ENCODE results near the gene INS. TPM values are rescaled to one million over a fixed set of nuclear protein-coding genes. Genes with fewer than 3 reads are reported as not detected.

The INS gene
- total RNA-seq, 1 experiment from 2014 or later = not detected

GRCh38 chr11:2122907-2123627 is 37.9 kb downstream of the INS start:
- Histone ChIP-seq H4K20me1 (ENCODE audit: control insufficient read depth, insufficient read depth, insufficient read length) (no peaks in the 10 kb centered on the region), H3K14ac (ENCODE audit: insufficient read depth, low read length) (no peak overlapping the region), H3K27me3 (ENCODE audit: insufficient read depth, low read length) (no peaks in the 10 kb centered on the region), H2BK20ac (ENCODE audit: low read depth, low read length, poor library complexity, severe bottlenecking) (no peak overlapping the region), H4K8ac (replicated peaks; ENCODE audit: insufficient read length, low read depth, low read length) (no peak overlapping the region), H3K4me2 (ENCODE audit: insufficient read depth, insufficient read length, low read length) (no peak overlapping the region), H2BK120ac (ENCODE audit: low read depth, low read length, poor library complexity, severe bottlenecking) (no peak overlapping the region), H4K91ac (ENCODE audit: insufficient read length, low read depth, low read length) (no peak overlapping the region), H2BK5ac (ENCODE audit: insufficient read length, low read length) (no peak overlapping the region), H3K23ac (ENCODE audit: insufficient read length, low read depth, low read length) (no peak overlapping the region), H4K5ac (ENCODE audit: insufficient read length, low read depth, low read length) (no peak overlapping the region), H3K9me3 (ENCODE audit: control insufficient read depth, low read depth, low read length) (no peaks in the 10 kb centered on the region), H3K79me1 (ENCODE audit: insufficient read depth, low read depth, low read length, poor library complexity, severe bottlenecking) (no peaks in the 10 kb centered on the region), H3T11ph (ENCODE audit: low read length) (no peak overlapping the region), H3K56ac (ENCODE audit: insufficient read length, low read depth, low read length) (no peak overlapping the region), H2BK12ac (ENCODE audit: insufficient read length, low read depth, low read length) (no peak overlapping the region), H3K18ac (ENCODE audit: insufficient read length, low read depth, low read length) (no peak overlapping the region), H3K23me2 (ENCODE audit: insufficient read length, low read depth, low read length, poor library complexity, severe bottlenecking) (no peaks in the 10 kb centered on the region), H3K79me2 (ENCODE audit: insufficient read depth, low read length) (no peaks in the 10 kb centered on the region), H3K27ac (ENCODE audit: insufficient read length, low read depth, low read length) (no peak overlapping the region), H2AFZ (ENCODE audit: low read length) (no peak overlapping the region), H2AK5ac (ENCODE audit: insufficient read length, low read length) (no peak overlapping the region), H2BK15ac (ENCODE audit: low read depth, low read length) (no peak overlapping the region), H3K4me1 (ENCODE audit: insufficient read depth, low read length) (no peaks in the 10 kb centered on the region), H3K4ac (ENCODE audit: low read depth, low read length) (no peak overlapping the region), H3K9ac (ENCODE audit: extremely low read depth, insufficient read length, low read length) (no peak overlapping the region)
- Mint-ChIP-seq H3K27me3 (ENCODE audit: low read depth) (peaks cover 47% of the 10 kb centered on the region), H3K36me3 (ENCODE audit: insufficient read depth in 1 of 3, low read depth in 3 of 3) (no peaks in the 10 kb centered on the region), H3K27ac (no peak overlapping the region), H3K4me3 (no peak overlapping the region), H3K4me1 (peaks cover 0 to 14% of the 10 kb centered on the region in 2 experiments; a peak in 2 of 4 replicates), H3K9me3 (peaks cover 4% of the 10 kb centered on the region in 2 experiments; a peak in 2 of 5 replicates)
- TF ChIP-seq, protein P1, sequence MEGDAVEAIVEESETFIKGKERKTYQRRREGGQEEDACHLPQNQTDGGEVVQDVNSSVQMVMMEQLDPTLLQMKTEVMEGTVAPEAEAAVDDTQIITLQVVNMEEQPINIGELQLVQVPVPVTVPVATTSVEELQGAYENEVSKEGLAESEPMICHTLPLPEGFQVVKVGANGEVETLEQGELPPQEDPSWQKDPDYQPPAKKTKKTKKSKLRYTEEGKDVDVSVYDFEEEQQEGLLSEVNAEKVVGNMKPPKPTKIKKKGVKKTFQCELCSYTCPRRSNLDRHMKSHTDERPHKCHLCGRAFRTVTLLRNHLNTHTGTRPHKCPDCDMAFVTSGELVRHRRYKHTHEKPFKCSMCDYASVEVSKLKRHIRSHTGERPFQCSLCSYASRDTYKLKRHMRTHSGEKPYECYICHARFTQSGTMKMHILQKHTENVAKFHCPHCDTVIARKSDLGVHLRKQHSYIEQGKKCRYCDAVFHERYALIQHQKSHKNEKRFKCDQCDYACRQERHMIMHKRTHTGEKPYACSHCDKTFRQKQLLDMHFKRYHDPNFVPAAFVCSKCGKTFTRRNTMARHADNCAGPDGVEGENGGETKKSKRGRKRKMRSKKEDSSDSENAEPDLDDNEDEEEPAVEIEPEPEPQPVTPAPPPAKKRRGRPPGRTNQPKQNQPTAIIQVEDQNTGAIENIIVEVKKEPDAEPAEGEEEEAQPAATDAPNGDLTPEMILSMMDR (conservative IDR thresholded peaks at IDR 0.05) = peak; percentile 25; the same call in 1 of the 3 replicates
- no CpG with 5 or more reads among the region's 13 CpGs for WGBS (ENCODE audit: extremely low coverage, insufficient read length, low lambda C conversion rate)
- no peak for DNase-seq

Measured in H9 (cell line).